Activated gamma-delta T cell (primary cell): ENCODE data around the gene SYT7.

Source experiments
- DNase-seq: peaks from one replicate; lab custom pipeline; 2025; lab: John Stamatoyannopoulos, UW

SYT7 gene

GRCh38 chr11:61516675-61517572 lies 64.0 kb downstream of the SYT7 start:
- peak; percentile 24 for DNase-seq

GRCh38 chr11:61516191-61516590 lies 64.7 kb downstream of the SYT7 start:
- DNase-seq, result no peak

- DNase-seq, result no peak
Measured at GRCh38 chr11:61515686-61516085, 65.2 kb downstream of the SYT7 start.

GRCh38 chr11:61514050-61514917 lies 66.6 kb downstream of the SYT7 start:
- no peak for DNase-seq

GRCh38 chr11:61513143-61513765 lies 67.6 kb downstream of the SYT7 start:
- no peak for DNase-seq

- no peak for DNase-seq
Measured at GRCh38 chr11:61512435-61512834, 68.4 kb downstream of the SYT7 start.

- DNase-seq, result no peak
Measured at GRCh38 chr11:61511383-61511782, 69.5 kb downstream of the SYT7 start.

GRCh38 chr11:61510974-61511373 lies 69.9 kb downstream of the SYT7 start:
- DNase-seq, result no peak

GRCh38 chr11:61510166-61510919 lies 70.5 kb downstream of the SYT7 start:
- DNase-seq, result no peak

- DNase-seq, result peak; percentile 33
Measured at GRCh38 chr11:61509043-61510029, 71.5 kb downstream of the SYT7 start.

GRCh38 chr11:61507962-61508861 lies 72.7 kb downstream of the SYT7 start, which contains the start of gene LRRC10B:
LRRC10B (plus strand) TSS chr11:61508749; CDS start chr11:61508999, 250 bp downstream.
- DNase-seq, result peak; percentile 22

- DNase-seq, result no peak
Measured at GRCh38 chr11:61507012-61507768, 73.7 kb downstream of the SYT7 start.

- DNase-seq, result no peak
Measured at GRCh38 chr11:61505640-61506155, 75.2 kb downstream of the SYT7 start.

GRCh38 chr11:61505106-61505505 lies 75.8 kb downstream of the SYT7 start:
- DNase-seq, result no peak

GRCh38 chr11:61503135-61503770 lies 77.6 kb downstream of the SYT7 start:
- no peak for DNase-seq

- no peak for DNase-seq
Measured at GRCh38 chr11:61502522-61502921, 78.4 kb downstream of the SYT7 start.

- DNase-seq, result no peak
Measured at GRCh38 chr11:61499816-61500491, 80.9 kb downstream of the SYT7 start.
